ENCODE measurements around the gene TM2D1. TPM values are rescaled to one million over a fixed set of nuclear protein-coding genes. Genes with fewer than 3 reads are reported as not detected.

Gene TM2D1
- 77.7 TPM for total RNA-seq

GRCh38 chr1:61724813-61725694, at the start of gene TM2D1:
Gene TM2D1, minus strand, starts transcription at chr1:61725141. Its CDS starts 21 bp downstream, at chr1:61725120.

GRCh38 chr1:61741711-61742619, 17.0 kb upstream of the TM2D1 start, which contains the start of gene PATJ:
Gene PATJ, plus strand, starts transcription at chr1:61742480. Its CDS starts 20,413 bp downstream, at chr1:61762893.

Other genes with a start within 250 kb of the TM2D1 start
- 27.5 TPM for gene PATJ, start 17.3 kb upstream of the TM2D1 start, total RNA-seq

All from camera-type eye (tissue), 1 donor.